Measurements from ENCODE around the gene CADPS.

GRCh38 chr3:62577153-62577552 is 298.1 kb downstream of the CADPS start:
- TF ChIP-seq POLR2A (IDR thresholded peaks at IDR 0.05; ENCODE audit: low read length): no peak
- TF ChIP-seq GATA1 (IDR thresholded peaks at IDR 0.05; ENCODE audit: low read depth, low read length): no peak
